ENCODE data around the gene RIMBP3C. TPM values are rescaled to one million over a fixed set of nuclear protein-coding genes. Genes with fewer than 3 reads are reported as not detected.
"Not testable (repeated sequence)": the region's sequence is repeated elsewhere in the genome, so short reads cannot be mapped to it uniquely, and the experiment has no call there.

The RIMBP3C gene
- total RNA-seq, 1 donor from 2014 or later: not detected

DNA sequence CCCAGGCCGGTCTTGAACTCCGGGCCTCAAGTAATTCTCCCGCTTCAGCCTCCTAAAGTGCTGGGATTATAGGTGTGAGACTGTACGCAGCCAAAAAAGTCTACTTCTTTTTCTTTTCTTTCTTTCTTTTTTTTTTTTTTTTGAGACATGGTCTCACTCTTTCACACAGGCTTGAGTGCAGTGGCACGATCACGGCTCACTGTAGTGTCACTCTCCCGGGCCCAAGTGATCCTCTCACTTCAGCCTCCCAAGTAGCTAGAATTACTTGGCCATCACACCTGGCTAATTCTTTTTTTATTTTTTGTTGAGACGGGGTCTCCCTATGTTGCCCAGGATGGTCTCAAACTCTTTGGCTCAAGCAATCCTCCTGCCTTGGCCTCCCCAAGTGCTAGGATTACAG, 12.7 kb upstream of the RIMBP3C start:
- Histone ChIP-seq H3K4me1 (ENCODE audit: control insufficient read depth in 3 of 3, insufficient read depth in 3 of 3, low read length in 3 of 3) (peaks cover 5 to 8% (median 6%) of the 10 kb centered on the region in 3 donors), H3K27me3 (ENCODE audit: control insufficient read depth in 3 of 3, insufficient read depth in 3 of 3, low read length in 3 of 3) (no peaks in the 10 kb centered on the region), H3K9me3 (ENCODE audit: control insufficient read depth in 3 of 3, low read length in 3 of 3) (no peaks in the 10 kb centered on the region), H3K27ac (ENCODE audit: low read depth, low read length) (no peak overlapping the region), H3K4me3 (ENCODE audit: low read length in 3 of 3) (no peak overlapping the region), H3K9ac (ENCODE audit: low read depth in 1 of 3, low read length in 3 of 3) (no peak overlapping the region), H3K36me3 (ENCODE audit: control insufficient read depth in 3 of 3, insufficient read depth in 3 of 3, low read length in 3 of 3) (no peaks in the 10 kb centered on the region)

DNA sequence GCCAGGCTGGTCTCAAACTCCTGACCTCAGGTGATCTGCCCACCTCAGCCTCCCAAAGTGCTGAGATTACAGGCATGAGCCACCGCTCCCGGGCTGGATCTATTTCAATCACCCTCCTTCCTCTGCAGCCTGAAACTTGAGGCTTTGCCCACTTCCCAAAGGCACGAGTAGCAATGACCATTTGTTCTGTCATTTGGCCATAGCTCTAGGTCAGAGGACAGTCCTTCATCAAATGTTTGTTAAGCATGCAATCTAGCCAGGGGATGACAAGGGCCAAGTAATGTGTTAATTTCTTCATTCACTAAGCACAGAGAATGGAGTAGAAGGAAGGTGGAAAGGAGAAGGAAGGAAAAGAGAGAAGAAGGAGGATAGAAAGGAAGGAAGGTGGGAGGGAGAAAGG, 9.4 kb upstream of the RIMBP3C start:
- not testable (repeated sequence) for H3K36me3 ChIP-seq (ENCODE audit: control insufficient read depth in 3 of 3, insufficient read depth in 3 of 3, low read length in 3 of 3); H3K4me1 ChIP-seq (ENCODE audit: control insufficient read depth in 3 of 3, insufficient read depth in 3 of 3, low read length in 3 of 3); H3K27me3 ChIP-seq (ENCODE audit: control insufficient read depth in 3 of 3, insufficient read depth in 3 of 3, low read length in 3 of 3); H3K27ac ChIP-seq (ENCODE audit: low read depth, low read length); H3K9ac ChIP-seq (ENCODE audit: low read depth in 1 of 3, low read length in 3 of 3); H3K9me3 ChIP-seq (ENCODE audit: control insufficient read depth in 3 of 3, low read length in 3 of 3); H3K4me3 ChIP-seq (ENCODE audit: low read length in 3 of 3)

DNA sequence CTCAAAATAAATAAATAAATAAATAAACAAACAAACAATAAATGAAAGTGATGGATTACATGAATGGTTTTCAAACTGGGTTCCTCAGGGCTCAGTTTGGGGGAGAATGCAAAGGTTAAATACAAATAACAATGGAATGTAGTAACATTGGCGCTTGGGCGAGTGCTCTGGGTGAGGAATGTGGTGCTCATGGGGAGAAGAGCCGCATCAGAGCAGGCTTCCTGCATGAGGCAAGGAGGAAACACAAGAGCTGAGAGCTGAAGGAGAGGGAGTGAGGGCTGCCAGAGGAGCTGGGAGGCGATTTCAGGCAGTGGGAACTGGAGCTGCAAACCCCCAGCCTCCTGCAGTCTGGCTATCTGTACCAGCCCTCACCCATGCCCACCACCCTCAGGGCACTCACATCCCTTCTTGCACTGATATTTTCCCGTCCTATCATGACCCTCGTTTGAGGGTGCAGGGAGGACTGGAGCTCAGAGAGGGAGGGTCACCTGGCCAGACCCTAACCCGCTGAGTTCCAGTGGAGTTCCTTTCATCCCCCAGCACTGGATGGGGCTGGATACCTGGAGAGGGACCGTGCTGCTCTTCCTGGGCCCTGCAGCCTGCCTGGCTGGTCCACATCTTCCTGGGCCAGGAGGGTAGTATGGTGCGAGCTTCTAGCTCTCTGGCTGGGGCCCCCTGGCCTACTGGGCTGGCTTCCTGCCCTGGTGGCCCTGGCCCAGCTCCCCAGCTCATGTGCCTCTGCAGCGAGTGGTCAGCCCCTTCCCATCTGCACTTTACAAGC, 8.3 kb upstream of the RIMBP3C start:
- not testable (repeated sequence) for H3K27me3 ChIP-seq (ENCODE audit: control insufficient read depth in 3 of 3, insufficient read depth in 3 of 3, low read length in 3 of 3); H3K36me3 ChIP-seq (ENCODE audit: control insufficient read depth in 3 of 3, insufficient read depth in 3 of 3, low read length in 3 of 3); H3K4me1 ChIP-seq (ENCODE audit: control insufficient read depth in 3 of 3, insufficient read depth in 3 of 3, low read length in 3 of 3); H3K9me3 ChIP-seq (ENCODE audit: control insufficient read depth in 3 of 3, low read length in 3 of 3); H3K4me3 ChIP-seq (ENCODE audit: low read length in 3 of 3); H3K9ac ChIP-seq (ENCODE audit: low read depth in 1 of 3, low read length in 3 of 3); H3K27ac ChIP-seq (ENCODE audit: low read depth, low read length)

DNA sequence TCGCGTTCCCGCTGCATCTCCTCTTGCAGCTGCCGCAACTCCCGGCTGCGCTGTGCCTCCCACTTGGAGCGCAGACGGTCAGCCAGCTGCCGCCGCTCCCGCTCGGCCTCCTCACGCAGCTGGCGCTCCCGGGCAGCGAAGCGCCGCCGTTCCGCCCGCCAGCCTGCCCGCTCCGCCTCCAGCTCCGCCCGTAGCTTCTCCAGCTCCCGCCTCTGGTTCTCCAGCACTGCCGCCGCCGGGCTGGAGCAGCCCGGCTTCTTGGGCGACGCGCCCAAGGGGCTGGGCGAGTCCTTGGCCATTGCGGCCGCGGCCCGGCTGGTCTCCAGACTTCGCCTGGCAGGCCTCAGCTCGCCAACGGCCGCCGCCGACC, 598 bp downstream of the RIMBP3C start:
- H3K27ac ChIP-seq (ENCODE audit: low read depth, low read length); H3K4me3 ChIP-seq (ENCODE audit: low read length in 3 of 3); H3K27me3 ChIP-seq (ENCODE audit: control insufficient read depth in 3 of 3, insufficient read depth in 3 of 3, low read length in 3 of 3); H3K9ac ChIP-seq (ENCODE audit: low read depth in 1 of 3, low read length in 3 of 3); H3K36me3 ChIP-seq (ENCODE audit: control insufficient read depth in 3 of 3, insufficient read depth in 3 of 3, low read length in 3 of 3); H3K4me1 ChIP-seq (ENCODE audit: control insufficient read depth in 3 of 3, insufficient read depth in 3 of 3, low read length in 3 of 3); H3K9me3 ChIP-seq (ENCODE audit: control insufficient read depth in 3 of 3, low read length in 3 of 3): not testable (repeated sequence)

DNA sequence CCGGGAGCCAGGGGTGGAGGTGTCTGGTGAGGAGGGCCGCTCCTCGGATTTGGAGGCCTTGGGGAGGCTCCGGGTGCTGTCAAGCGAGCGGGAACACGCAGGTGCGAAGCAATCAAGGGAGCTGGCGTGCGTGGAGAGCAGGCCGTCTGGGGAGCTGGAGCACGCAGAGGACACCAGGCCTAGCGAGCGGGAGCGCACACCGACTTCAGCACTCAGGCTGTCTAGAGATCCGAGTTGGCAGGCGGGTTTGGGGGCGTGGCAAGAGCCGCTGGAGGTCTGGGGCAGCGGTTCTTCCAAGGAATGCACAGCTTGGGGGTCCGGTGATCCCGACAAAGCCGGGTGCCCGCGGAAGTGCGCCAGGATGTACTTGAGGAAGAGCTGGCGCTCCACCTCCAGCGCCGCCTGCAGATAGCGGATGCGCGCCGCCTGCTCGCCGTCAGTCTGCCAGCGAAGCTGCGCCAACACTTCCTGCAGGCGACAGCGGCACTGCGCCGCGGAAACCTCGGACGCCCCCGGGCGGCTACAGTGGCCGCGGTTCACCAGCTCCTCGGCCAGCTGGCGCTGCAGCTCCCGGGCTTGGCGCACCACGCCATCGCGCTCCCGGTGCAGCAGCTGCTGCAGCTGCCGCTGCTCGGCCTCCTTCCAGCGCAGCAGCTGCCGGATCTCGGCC, 1.1 kb downstream of the RIMBP3C start:
- not testable (repeated sequence) for H3K4me3 ChIP-seq (ENCODE audit: low read length in 3 of 3); H3K36me3 ChIP-seq (ENCODE audit: control insufficient read depth in 3 of 3, insufficient read depth in 3 of 3, low read length in 3 of 3); H3K27me3 ChIP-seq (ENCODE audit: control insufficient read depth in 3 of 3, insufficient read depth in 3 of 3, low read length in 3 of 3); H3K27ac ChIP-seq (ENCODE audit: low read depth, low read length); H3K4me1 ChIP-seq (ENCODE audit: control insufficient read depth in 3 of 3, insufficient read depth in 3 of 3, low read length in 3 of 3); H3K9me3 ChIP-seq (ENCODE audit: control insufficient read depth in 3 of 3, low read length in 3 of 3); H3K9ac ChIP-seq (ENCODE audit: low read depth in 1 of 3, low read length in 3 of 3)

DNA sequence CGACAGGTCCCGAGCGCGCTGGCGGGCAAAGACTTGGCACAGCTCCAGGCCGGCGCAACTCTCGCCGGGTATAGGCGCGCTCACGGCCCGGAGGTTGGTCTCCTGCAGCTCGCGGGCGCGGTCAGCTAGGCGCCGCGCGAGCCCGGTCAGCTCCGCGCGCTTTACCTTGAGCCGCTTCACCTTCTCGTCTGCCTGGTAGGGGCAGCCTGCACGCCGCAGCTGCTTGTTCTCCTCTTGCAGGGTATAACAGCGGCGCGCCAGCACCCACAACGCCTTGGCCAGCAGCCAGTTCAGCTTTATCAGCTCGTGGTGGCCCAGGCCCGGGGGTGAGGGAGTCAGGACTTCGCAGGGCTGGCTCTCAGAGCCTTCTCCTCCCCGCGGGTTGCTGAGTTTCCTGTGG, 1.7 kb downstream of the RIMBP3C start:
- not testable (repeated sequence) for H3K9me3 ChIP-seq (ENCODE audit: control insufficient read depth in 3 of 3, low read length in 3 of 3)

DNA sequence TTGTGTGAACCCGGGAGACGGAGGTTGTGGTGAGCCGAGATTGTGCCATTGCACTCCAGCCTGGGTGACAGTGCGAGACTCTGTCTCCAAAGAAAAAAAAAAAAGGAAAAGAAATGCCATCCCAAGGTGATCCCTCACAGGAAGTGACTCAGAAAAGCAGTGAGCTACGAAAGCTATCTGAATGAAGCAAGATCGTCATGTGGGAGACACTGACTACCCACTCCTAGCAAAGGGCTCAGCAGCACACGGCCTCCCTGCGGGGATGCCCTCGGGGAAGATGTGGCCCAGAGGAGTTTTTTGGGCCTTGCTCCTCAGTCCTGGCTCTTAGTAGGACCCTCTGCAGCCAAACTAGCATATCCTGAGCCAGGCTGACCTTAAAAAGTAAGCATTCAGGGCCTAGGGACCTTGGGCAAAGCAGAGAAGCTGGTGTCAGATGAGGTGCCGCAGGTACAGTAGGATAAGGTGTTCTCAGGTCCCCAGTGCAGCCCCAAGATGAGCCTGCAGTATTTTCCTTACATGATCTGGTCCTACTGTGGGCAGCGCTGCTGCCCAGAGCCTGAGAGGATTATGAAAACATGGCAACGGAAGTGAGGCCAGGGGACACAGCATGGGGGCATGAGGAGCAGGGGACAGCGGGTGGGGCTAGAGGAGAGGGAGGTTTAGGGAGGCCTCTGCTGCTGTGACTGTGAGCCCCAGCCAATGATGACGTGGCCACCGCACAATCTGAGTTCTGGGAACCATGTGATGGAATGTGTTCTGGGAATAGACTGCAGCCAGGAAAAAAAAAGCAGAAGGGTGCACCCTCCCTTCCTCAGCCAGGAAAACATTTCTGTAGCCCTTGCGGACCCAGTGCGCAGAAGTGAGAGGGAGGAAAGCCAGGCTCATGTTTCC, 6.6 kb downstream of the RIMBP3C start:
- not testable (repeated sequence) for H3K27me3 ChIP-seq (ENCODE audit: control insufficient read depth in 3 of 3, insufficient read depth in 3 of 3, low read length in 3 of 3); H3K9me3 ChIP-seq (ENCODE audit: control insufficient read depth in 3 of 3, low read length in 3 of 3); H3K9ac ChIP-seq (ENCODE audit: low read depth in 1 of 3, low read length in 3 of 3); H3K36me3 ChIP-seq (ENCODE audit: control insufficient read depth in 3 of 3, insufficient read depth in 3 of 3, low read length in 3 of 3); H3K4me1 ChIP-seq (ENCODE audit: control insufficient read depth in 3 of 3, insufficient read depth in 3 of 3, low read length in 3 of 3); H3K27ac ChIP-seq (ENCODE audit: low read depth, low read length); H3K4me3 ChIP-seq (ENCODE audit: low read length in 3 of 3)

More for the DNA sequence above, 1.7 kb downstream of the RIMBP3C start:
- not testable (repeated sequence) for H3K4me3 ChIP-seq (ENCODE audit: low read length in 3 of 3); H3K27me3 ChIP-seq (ENCODE audit: control insufficient read depth in 3 of 3, insufficient read depth in 3 of 3, low read length in 3 of 3); H3K36me3 ChIP-seq (ENCODE audit: control insufficient read depth in 3 of 3, insufficient read depth in 3 of 3, low read length in 3 of 3); H3K27ac ChIP-seq (ENCODE audit: low read depth, low read length); H3K4me1 ChIP-seq (ENCODE audit: control insufficient read depth in 3 of 3, insufficient read depth in 3 of 3, low read length in 3 of 3); H3K9ac ChIP-seq (ENCODE audit: low read depth in 1 of 3, low read length in 3 of 3)

DNA sequence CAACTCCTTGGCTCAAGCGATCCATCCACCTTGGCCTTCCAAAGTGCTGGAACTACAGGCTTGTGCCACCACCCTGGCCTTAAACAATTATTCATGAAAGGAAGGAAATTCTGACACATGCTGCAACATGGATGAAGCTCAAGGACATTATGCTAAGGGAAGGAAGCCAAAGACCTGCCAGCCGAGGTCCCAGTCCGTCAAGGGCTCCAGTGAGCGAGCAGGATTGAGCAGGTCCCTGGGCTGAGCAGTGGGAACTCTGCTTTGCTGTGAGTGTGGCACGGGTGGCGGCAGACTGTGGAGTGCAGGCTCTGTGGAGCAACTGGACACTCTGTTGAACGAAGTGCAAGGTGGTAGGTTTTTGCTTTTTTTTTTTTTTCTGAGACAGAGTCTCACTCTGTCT, 11.4 kb downstream of the RIMBP3C start:
- not testable (repeated sequence) for H3K4me1 ChIP-seq (ENCODE audit: control insufficient read depth in 3 of 3, insufficient read depth in 3 of 3, low read length in 3 of 3); H3K9me3 ChIP-seq (ENCODE audit: control insufficient read depth in 3 of 3, low read length in 3 of 3); H3K9ac ChIP-seq (ENCODE audit: low read depth in 1 of 3, low read length in 3 of 3); H3K36me3 ChIP-seq (ENCODE audit: control insufficient read depth in 3 of 3, insufficient read depth in 3 of 3, low read length in 3 of 3); H3K27me3 ChIP-seq (ENCODE audit: control insufficient read depth in 3 of 3, insufficient read depth in 3 of 3, low read length in 3 of 3); H3K4me3 ChIP-seq (ENCODE audit: low read length in 3 of 3); H3K27ac ChIP-seq (ENCODE audit: low read depth, low read length)

DNA sequence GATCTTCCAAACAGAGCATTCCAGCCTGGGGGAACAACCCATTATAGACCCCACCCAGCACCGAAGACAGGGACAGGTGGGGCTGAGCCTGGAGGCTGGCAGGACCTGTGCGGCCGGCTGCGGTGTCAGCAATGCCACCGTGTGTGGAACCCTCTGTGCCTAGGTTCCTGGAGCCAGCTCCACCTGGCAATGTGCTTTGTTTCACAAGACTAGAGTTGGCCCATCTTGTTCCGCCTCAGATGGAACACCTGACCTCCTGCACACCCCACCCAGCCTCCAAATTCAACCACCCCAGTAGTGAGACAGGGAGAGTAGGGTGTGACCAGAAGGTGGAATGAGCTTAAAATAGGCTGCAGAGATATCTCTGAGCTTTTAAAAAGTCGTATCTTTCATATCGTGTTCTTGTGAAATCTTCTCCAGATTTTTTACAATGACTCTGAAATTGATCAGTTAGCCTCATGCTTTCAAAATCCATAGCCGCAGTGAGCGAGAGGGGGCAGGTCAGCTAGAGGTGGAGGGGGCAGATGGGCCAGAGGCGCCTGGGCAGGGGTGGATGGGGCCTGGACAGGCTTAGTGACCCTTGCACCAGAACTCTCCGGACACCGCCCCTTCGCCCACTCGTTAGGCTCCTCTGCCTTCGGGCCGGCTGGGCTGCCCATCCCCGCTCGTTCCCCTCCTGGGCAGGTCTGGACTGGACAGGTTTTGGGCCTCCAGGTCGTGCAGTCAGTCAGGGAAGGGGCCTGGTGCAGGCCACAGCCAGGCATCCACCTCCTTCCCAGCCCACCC, 18.2 kb downstream of the RIMBP3C start:
- not testable (repeated sequence) for H3K36me3 ChIP-seq (ENCODE audit: control insufficient read depth in 3 of 3, insufficient read depth in 3 of 3, low read length in 3 of 3); H3K9ac ChIP-seq (ENCODE audit: low read depth in 1 of 3, low read length in 3 of 3); H3K27ac ChIP-seq (ENCODE audit: low read depth, low read length); H3K4me3 ChIP-seq (ENCODE audit: low read length in 3 of 3); H3K4me1 ChIP-seq (ENCODE audit: control insufficient read depth in 3 of 3, insufficient read depth in 3 of 3, low read length in 3 of 3); H3K27me3 ChIP-seq (ENCODE audit: control insufficient read depth in 3 of 3, insufficient read depth in 3 of 3, low read length in 3 of 3); H3K9me3 ChIP-seq (ENCODE audit: control insufficient read depth in 3 of 3, low read length in 3 of 3)

Measured in skeletal muscle tissue (tissue), 4 donors.